ENCODE measurements around the gene BTN3A1.

BTN3A1 gene

DNA sequence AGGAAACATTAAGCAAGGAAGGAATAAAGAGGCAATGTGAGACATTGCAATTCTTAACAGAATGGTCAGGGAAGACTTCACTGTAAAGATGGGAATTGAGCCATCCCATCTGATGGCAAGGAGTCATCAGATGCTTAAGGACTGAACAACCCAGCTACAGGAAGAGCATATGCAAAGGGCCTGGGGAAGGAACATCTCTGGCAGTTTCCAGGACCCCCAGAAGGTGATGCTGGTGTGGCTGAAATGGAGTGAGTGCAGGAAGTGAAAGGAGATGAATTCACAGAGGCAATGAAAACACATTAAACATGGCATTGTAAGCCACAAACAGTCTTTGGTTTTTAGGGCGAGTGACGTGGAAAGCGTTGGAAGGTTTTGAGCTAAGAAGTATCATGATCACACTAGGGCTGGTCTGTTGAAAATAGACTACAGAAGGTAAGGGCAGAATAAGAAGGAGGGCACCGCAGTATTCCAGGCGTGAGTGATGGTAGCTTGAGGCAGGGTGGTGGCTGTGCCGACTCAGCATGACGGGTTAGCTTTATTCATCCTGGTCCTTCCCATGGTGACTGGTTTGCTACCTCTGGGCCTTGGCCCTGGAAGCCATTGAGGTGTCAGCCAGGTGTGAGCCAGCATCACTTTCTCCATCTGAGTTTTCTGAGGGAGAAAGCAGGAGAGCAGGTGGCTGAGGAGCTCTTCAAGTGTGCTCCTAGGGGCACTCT lies 62.5 kb downstream of the BTN3A1 start:
- no peaks in the 10 kb centered on the region for H3K9me3 ChIP-seq
- H3K27me3 ChIP-seq, result no peaks in the 10 kb centered on the region
- H3K4me3 ChIP-seq (ENCODE audit: low read depth in 1 of 2, low read length in 1 of 2), result no peak overlapping the region
- peaks cover 28 to 32% of the 10 kb centered on the region in 2 experiments for H3K4me1 ChIP-seq (ENCODE audit: control insufficient read depth in 1 of 2, insufficient read depth in 1 of 2, low read depth in 1 of 2, low read length in 1 of 2)
- peak overlapping the region; percentile 74 for H3K27ac ChIP-seq
- peaks cover 98% of the 10 kb centered on the region for H3K36me3 ChIP-seq
- TF ChIP-seq, protein P1, sequence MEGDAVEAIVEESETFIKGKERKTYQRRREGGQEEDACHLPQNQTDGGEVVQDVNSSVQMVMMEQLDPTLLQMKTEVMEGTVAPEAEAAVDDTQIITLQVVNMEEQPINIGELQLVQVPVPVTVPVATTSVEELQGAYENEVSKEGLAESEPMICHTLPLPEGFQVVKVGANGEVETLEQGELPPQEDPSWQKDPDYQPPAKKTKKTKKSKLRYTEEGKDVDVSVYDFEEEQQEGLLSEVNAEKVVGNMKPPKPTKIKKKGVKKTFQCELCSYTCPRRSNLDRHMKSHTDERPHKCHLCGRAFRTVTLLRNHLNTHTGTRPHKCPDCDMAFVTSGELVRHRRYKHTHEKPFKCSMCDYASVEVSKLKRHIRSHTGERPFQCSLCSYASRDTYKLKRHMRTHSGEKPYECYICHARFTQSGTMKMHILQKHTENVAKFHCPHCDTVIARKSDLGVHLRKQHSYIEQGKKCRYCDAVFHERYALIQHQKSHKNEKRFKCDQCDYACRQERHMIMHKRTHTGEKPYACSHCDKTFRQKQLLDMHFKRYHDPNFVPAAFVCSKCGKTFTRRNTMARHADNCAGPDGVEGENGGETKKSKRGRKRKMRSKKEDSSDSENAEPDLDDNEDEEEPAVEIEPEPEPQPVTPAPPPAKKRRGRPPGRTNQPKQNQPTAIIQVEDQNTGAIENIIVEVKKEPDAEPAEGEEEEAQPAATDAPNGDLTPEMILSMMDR (IDR thresholded peaks at IDR 0.05), result no peak
